HS-5 (cell line): Measurements from ENCODE around the gene SPEG.

Experiments used
- DNase-seq: peaks from one replicate; pipeline ENCODE4 v3.0.0-alpha.2; 2012; ENCODE audit warnings: low read depth

Gene SPEG

GRCh38 chr2:219497495-219498279 lies 63.0 kb downstream of the SPEG start:
- DNase-seq: peak; percentile 63

GRCh38 chr2:219498280-219499057 lies 63.8 kb downstream of the SPEG start, which contains the start of gene GMPPA:
GMPPA (plus strand) TSS chr2:219498891; CDS start chr2:219499976, 1,085 bp downstream.
- DNase-seq: peak; percentile 98

- DNase-seq: no peak
These were observed 64.3 kb downstream of the SPEG start for GRCh38 chr2:219499058-219499307.

- DNase-seq: no peak
These were observed 64.9 kb downstream of the SPEG start for GRCh38 chr2:219499555-219499954.

GRCh38 chr2:219500135-219500534 lies 65.5 kb downstream of the SPEG start:
- no peak for DNase-seq

GRCh38 chr2:219501849-219502248 lies 67.2 kb downstream of the SPEG start:
- DNase-seq: no peak

GRCh38 chr2:219502618-219503017 lies 68.0 kb downstream of the SPEG start:
- no peak for DNase-seq

- DNase-seq: no peak
These were observed 70.9 kb downstream of the SPEG start for GRCh38 chr2:219505585-219505984.

GRCh38 chr2:219506153-219506801 lies 71.6 kb downstream of the SPEG start:
- no peak for DNase-seq

- DNase-seq: no peak
These were observed 72.3 kb downstream of the SPEG start for GRCh38 chr2:219506802-219507526.

GRCh38 chr2:219507581-219508443 lies 73.2 kb downstream of the SPEG start:
- DNase-seq: no peak

GRCh38 chr2:219508444-219508734 lies 73.7 kb downstream of the SPEG start:
- no peak for DNase-seq

GRCh38 chr2:219508971-219509779 lies 74.5 kb downstream of the SPEG start:
- no peak for DNase-seq

GRCh38 chr2:219509780-219510511 lies 75.3 kb downstream of the SPEG start:
- DNase-seq: no peak

- no peak for DNase-seq
These were observed 76.0 kb downstream of the SPEG start for GRCh38 chr2:219510512-219511135.

GRCh38 chr2:219511547-219512325 lies 77.1 kb downstream of the SPEG start:
- DNase-seq: no peak

- DNase-seq: no peak
These were observed 78.0 kb downstream of the SPEG start for GRCh38 chr2:219512524-219513216.

- DNase-seq: no peak
These were observed 79.1 kb downstream of the SPEG start for GRCh38 chr2:219513787-219514186.
